ENCODE data around the gene SMPD1. TPM values are rescaled to one million over a fixed set of nuclear protein-coding genes. Genes with fewer than 3 reads are reported as not detected.

SMPD1 gene
- total and polyA plus RNA-seq, 2 of the 4 experiments (the other 2 are of a cell fraction), result 19.5 to 108 TPM

GRCh38 chr11:6427516-6427915, 37.2 kb downstream of the SMPD1 start:
- DNase-seq, result no peak
- H2BK5ac ChIP-seq (ENCODE audit: low read depth, low read length, poor library complexity, severe bottlenecking), result no peak overlapping the region
- no peak for TF ChIP-seq NFE2L2 (IDR thresholded peaks at IDR 0.05; ENCODE audit: low read depth, low read length)
- no peak for TF ChIP-seq FOS (IDR thresholded peaks at IDR 0.05; ENCODE audit: low read depth, low read length)
- no peak for TF ChIP-seq MAFK (IDR thresholded peaks at IDR 0.05; ENCODE audit: low read depth, low read length)
- no peak for TF ChIP-seq MAZ (IDR thresholded peaks at IDR 0.05; ENCODE audit: borderline replicate concordance, low read depth, low read length)
- TF ChIP-seq CHD1 (IDR thresholded peaks at IDR 0.05; ENCODE audit: low read depth, low read length), result no peak
- TF ChIP-seq SMC3 (IDR thresholded peaks at IDR 0.05; ENCODE audit: low read depth, low read length), result no peak
- TF ChIP-seq POLR2A (IDR thresholded peaks at IDR 0.05; ENCODE audit: low read depth, low read length), result no peak
- no peak for TF ChIP-seq RAD21 (IDR thresholded peaks at IDR 0.05; ENCODE audit: low read length)
- no peak for TF ChIP-seq BHLHE40 (IDR thresholded peaks at IDR 0.05; ENCODE audit: low read depth, low read length)
- no peak for TF ChIP-seq CEBPB (IDR thresholded peaks at IDR 0.05; ENCODE audit: low read depth, low read length)
- no peak overlapping the region for H2BK15ac ChIP-seq (ENCODE audit: low read depth, low read length)
- dilution Hi-C loops (cut with HindIII; ENCODE audit: low sequenced_read_pairs, unreplicated experiment), result no loop called here
- CTCF ChIA-PET, result interaction anchor here (1.8 kb wide), 1 partner anchor 11 kb away, joined by 7 read pairs; no protein-coding TSS in a partner anchor
- no peak overlapping the region for H2BK20ac ChIP-seq (ENCODE audit: low read depth, low read length)
- no peak overlapping the region for H4K8ac ChIP-seq (ENCODE audit: low read depth in 2 of 2, low read length in 2 of 2)
- no peak overlapping the region for H3K56ac ChIP-seq (ENCODE audit: extremely low read depth, insufficient read depth, low read length)
- no peak overlapping the region for H3K4me2 ChIP-seq (ENCODE audit: low read depth, low read length)
- no peak overlapping the region for H3K4ac ChIP-seq (ENCODE audit: low read depth, low read length)
- intact Hi-C loops (cut with micrococcal nuclease), result no loop called here
- no peak for ATAC-seq (ENCODE audit: low read depth)
- POLR2A ChIA-PET (ENCODE audit: unreplicated experiment), result interaction anchor here (0.6 kb wide), 1 partner anchor 328 kb away, joined by 3 read pairs; no protein-coding TSS in a partner anchor
- no peak overlapping the region for H2AK5ac ChIP-seq (ENCODE audit: low read depth, low read length)
- H3K9me3 ChIP-seq (ENCODE audit: control insufficient read depth, insufficient read depth, low read length), result no peaks in the 10 kb centered on the region
- H4K91ac ChIP-seq (ENCODE audit: insufficient read depth, low read depth, low read length), result no peak overlapping the region
- in situ Hi-C loops (cut with MboI; ENCODE audit: low sequenced_read_pairs), result no loop called here
- no peak overlapping the region for H3K18ac ChIP-seq (ENCODE audit: low read depth, low read length)
- no peak overlapping the region for H4K5ac ChIP-seq (ENCODE audit: low read depth, low read length)
- H3K36me3 ChIP-seq (ENCODE audit: control insufficient read depth, insufficient read depth, low read length), result no peaks in the 10 kb centered on the region
- no peak overlapping the region for H2BK120ac ChIP-seq (ENCODE audit: low read depth, low read length)
- no peak overlapping the region for H3K23ac ChIP-seq (ENCODE audit: low read depth, low read length)
- H3K4me1 ChIP-seq (ENCODE audit: control insufficient read depth, insufficient read depth, low read length), result no peaks in the 10 kb centered on the region
- no peak overlapping the region for H2AFZ ChIP-seq (replicated peaks; ENCODE audit: low read length, poor library complexity)
- no peak overlapping the region for H3K4me3 ChIP-seq (ENCODE audit: insufficient read depth, low read depth, low read length)
- no peak overlapping the region for H3K9ac ChIP-seq (ENCODE audit: low read depth, low read length)
- H3K14ac ChIP-seq (replicated peaks; ENCODE audit: low read depth, low read length), result no peak overlapping the region
- H3K79me1 ChIP-seq (ENCODE audit: low read depth in 1 of 2, low read length in 2 of 2), result no peaks in the 10 kb centered on the region
- BruUV-seq (replicated peaks), result no TSS peak
- peaks cover 4% of the 10 kb centered on the region; the same call in 1 of the 2 replicates for H3K27me3 ChIP-seq (ENCODE audit: control insufficient read depth, insufficient read depth, low read length)
- H2AK9ac ChIP-seq (replicated peaks; ENCODE audit: low read depth, low read length, poor library complexity), result no peak overlapping the region
- no peaks in the 10 kb centered on the region for H4K20me1 ChIP-seq (ENCODE audit: insufficient read depth, low read length)
- no peak overlapping the region for H3K27ac ChIP-seq (ENCODE audit: insufficient read depth, low read length)
- no peaks in the 10 kb centered on the region for H3K9me1 ChIP-seq (ENCODE audit: insufficient read depth, low read length)
